HEK293T (cell line): Measurements from ENCODE around the gene CFAP73.
"Not testable (repeated sequence)": the region's sequence is repeated elsewhere in the genome, so short reads cannot be mapped to it uniquely, and the experiment has no call there.

ENCODE experiments used
- CTCF ChIA-PET: fragments of 350-600 bp; formaldehyde crosslinking; extraction: SDS; loops from one replicate; lab custom pipeline; 2021; ENCODE audit warnings: antibody characterized with exemption, inconsistent platforms; lab: Yijun Ruan, JAX
- POLR2A ChIA-PET: fragments of 350-600 bp; formaldehyde crosslinking; extraction: SDS; loops from one replicate; lab custom pipeline; 2020; ENCODE audit warnings: antibody characterized with exemption, inconsistent platforms; lab: Yijun Ruan, JAX
- DNase-seq: peaks from one replicate; pipeline ENCODE4 v3.0.0; 2012; ENCODE audit warnings: mixed read lengths; ENCODE audit errors: extremely low spot score
- ARNT ChIP-seq: fragments of 450-650 bp; IDR thresholded peaks from 2 replicates; pipeline ENCODE4 v1.6.1; 2017; ENCODE audit warnings: mild to moderate bottlenecking
- BHLHE40 ChIP-seq: fragments of 450-650 bp; IDR thresholded peaks from 2 replicates; pipeline ENCODE4 v1.6.1; 2016; ENCODE audit warnings: mild to moderate bottlenecking, moderate library complexity, borderline replicate concordance
- CTBP1 ChIP-seq: fragments of 450-650 bp; IDR thresholded peaks from 2 replicates; pipeline ENCODE4 v1.6.1; 2016; ENCODE audit warnings: borderline replicate concordance
- ELF4 ChIP-seq: fragments of 450-650 bp; IDR thresholded peaks from 2 replicates; pipeline ENCODE4 v1.6.1; 2017; ENCODE audit warnings: antibody characterized with exemption
- FOXA1 ChIP-seq: fragments of 450-650 bp; IDR thresholded peaks from 2 replicates; pipeline ENCODE4 v1.6.1; 2016; ENCODE audit warnings: mild to moderate bottlenecking
- FOXK2 ChIP-seq: fragments of 450-650 bp; IDR thresholded peaks from 2 replicates; pipeline ENCODE4 v1.6.1; 2016; ENCODE audit warnings: mild to moderate bottlenecking
- FOXM1 ChIP-seq: fragments of 450-650 bp; IDR thresholded peaks from 2 replicates; pipeline ENCODE4 v1.6.1; 2017; ENCODE audit warnings: mild to moderate bottlenecking, borderline replicate concordance
- HDGF ChIP-seq: fragments of 450-650 bp; IDR thresholded peaks from 2 replicates; pipeline ENCODE4 v1.6.1; 2017; ENCODE audit warnings: antibody characterized with exemption, borderline replicate concordance
- L3MBTL2 ChIP-seq: fragments of 450-650 bp; conservative IDR thresholded peaks from 2 replicates; pipeline ENCODE4 v1.6.1; 2016; ENCODE audit warnings: mild to moderate bottlenecking
- LEF1 ChIP-seq: fragments of 450-650 bp; IDR thresholded peaks from 2 replicates; pipeline ENCODE4 v1.6.1; 2017; ENCODE audit warnings: mild to moderate bottlenecking, borderline replicate concordance
- NFRKB ChIP-seq: fragments of 450-650 bp; IDR thresholded peaks from 2 replicates; pipeline ENCODE4 v1.6.1; 2016; ENCODE audit warnings: mild to moderate bottlenecking, moderate library complexity
- SP1 ChIP-seq: fragments of 450-650 bp; IDR thresholded peaks from 2 replicates; pipeline ENCODE4 v1.6.1; 2017
- SUZ12 ChIP-seq: fragments of 450-650 bp; IDR thresholded peaks from 2 replicates; pipeline ENCODE4 v1.6.1; 2016; ENCODE audit warnings: mild to moderate bottlenecking
- TARDBP ChIP-seq: fragments of 450-650 bp; IDR thresholded peaks from 2 replicates; pipeline ENCODE4 v1.6.1; 2016
- ZNF384 ChIP-seq: fragments of 450-650 bp; IDR thresholded peaks from 2 replicates; pipeline ENCODE4 v1.6.1; 2016
- TF ChIP-seq, protein P1 (sequence below): fragments of 450-650 bp; IDR thresholded peaks from 2 replicates; pipeline ENCODE4 v1.6.1; 2016

The CFAP73 gene

DNA sequence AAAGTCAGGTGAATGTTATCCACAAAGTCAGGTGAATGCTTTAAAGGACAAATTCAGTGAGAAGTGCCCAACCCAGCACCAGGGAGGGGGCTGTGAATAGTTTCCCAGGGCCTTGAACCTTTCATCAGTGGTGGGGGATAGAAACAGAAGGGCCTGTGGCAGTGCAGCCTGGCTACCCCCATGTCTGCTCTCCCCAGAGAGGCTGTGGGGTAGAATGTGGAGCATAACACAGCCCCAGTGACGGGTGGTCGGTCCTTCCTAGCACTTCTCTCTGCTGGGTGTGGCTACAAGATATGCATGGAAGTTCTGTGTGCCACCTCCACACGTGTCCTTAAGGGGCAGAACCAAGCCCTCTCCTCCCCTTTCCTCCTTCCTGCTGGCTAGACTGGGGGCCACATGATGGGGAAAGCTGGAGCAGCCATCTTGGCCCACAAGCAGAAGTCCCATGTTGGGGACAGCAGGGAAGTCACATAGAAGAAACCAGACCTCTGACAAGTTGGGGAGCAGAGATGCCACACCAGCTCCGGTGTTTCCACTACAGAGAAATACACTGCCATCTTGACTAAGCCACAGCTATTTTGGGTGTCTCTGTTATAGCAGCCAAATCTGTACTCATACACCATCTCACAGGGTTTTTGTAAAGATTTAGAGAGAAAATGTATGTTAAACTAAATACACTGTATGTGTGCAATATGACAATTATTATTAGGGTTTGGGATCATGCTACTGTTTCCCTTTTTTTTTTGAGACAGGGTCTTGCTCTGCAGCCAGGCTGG, 53.0 kb downstream of the CFAP73 start:
- DNase-seq = no peak
- POLR2A ChIA-PET = no interaction called here
- TF ChIP-seq FOXK2 (no peak), L3MBTL2 (no peak), BHLHE40 (no peak), FOXA1 (no peak), ZNF384 (no peak), HDGF (no peak), TARDBP (no peak), ELF4 (no peak), NFRKB (no peak), SP1 (no peak), LEF1 (no peak), FOXM1 (no peak), CTBP1 (no peak), SUZ12 (no peak), ARNT (no peak)
- TF ChIP-seq, protein P1, sequence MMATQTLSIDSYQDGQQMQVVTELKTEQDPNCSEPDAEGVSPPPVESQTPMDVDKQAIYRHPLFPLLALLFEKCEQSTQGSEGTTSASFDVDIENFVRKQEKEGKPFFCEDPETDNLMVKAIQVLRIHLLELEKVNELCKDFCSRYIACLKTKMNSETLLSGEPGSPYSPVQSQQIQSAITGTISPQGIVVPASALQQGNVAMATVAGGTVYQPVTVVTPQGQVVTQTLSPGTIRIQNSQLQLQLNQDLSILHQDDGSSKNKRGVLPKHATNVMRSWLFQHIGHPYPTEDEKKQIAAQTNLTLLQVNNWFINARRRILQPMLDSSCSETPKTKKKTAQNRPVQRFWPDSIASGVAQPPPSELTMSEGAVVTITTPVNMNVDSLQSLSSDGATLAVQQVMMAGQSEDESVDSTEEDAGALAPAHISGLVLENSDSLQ = no peak
- CTCF ChIA-PET = no interaction called here

DNA sequence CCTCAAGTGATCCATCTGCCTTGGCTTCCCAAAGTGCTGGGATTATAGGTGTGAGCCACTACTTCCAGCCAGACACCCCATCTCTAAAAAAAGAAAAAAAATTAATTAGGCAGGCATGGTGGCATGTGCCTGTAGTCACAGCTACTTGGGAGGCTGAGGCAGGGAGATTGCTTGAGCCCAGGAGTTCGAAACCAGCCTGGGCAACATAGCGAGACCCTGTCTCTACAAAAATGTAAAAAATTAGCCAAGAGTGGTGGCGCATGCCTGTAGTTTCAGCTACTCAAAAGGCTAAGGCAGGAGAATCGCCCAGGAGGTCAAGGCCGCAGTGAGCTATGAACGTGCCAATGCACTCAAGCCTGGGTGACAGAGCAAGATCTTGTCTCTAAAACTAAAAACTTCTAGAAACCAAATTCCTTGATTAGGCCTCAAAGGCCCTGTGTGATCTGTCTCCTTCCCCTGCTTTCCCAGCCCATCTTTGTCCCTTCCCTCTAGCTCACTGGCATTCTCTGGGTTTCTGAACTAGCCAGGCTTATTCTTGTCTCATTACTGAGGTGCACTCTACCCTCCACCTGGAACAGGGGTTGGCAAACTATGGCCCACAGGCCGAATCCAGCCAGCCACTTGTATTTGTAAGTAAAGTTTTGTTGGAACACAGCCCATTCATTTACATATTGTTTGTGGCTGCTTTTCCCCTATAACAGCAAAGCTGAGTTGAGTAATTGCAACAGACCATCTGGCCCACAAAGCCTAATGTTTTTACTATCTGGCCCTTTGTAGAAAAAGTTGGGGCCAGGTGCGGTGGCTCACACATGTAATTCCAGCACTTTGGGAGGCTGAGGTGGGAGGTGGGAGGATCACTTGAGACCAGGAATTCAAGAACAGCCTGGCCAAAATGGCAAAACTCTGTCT, 54.6 kb downstream of the CFAP73 start:
- no peak for DNase-seq
- POLR2A ChIA-PET = no interaction called here
- TF ChIP-seq TARDBP = no peak
- TF ChIP-seq ZNF384 = no peak
- TF ChIP-seq FOXM1 = no peak
- TF ChIP-seq SUZ12 = no peak
- TF ChIP-seq ELF4 = no peak
- TF ChIP-seq ARNT = no peak
- TF ChIP-seq CTBP1 = no peak
- TF ChIP-seq FOXA1 = no peak
- CTCF ChIA-PET = no interaction called here

DNA sequence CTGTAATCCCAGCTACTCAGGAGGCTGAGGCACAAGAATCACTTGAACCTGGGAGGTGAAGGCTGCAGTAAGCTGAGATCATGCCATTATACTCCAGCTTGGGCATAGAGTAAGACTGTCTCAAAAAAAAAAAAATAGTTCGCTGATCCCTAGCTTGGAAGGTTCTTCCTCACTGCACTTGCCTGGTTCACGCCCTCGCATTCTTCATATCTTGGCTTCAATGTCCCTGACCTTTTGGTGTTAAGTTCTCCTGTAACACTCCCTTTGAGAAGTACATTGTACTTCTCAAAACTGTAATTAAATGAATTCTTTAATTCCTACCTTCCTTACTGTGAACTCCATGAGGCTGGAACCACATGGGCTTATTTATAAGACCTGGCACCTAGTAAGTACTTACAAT, 55.3 kb downstream of the CFAP73 start:
- TF ChIP-seq SP1 = no peak
- no peak for TF ChIP-seq NFRKB
- TF ChIP-seq SUZ12 = no peak
- TF ChIP-seq TARDBP = no peak
- no peak for TF ChIP-seq LEF1
- no peak for TF ChIP-seq ELF4
- no peak for TF ChIP-seq L3MBTL2
- no peak for TF ChIP-seq ZNF384
- TF ChIP-seq, protein P1 = no peak
- no peak for TF ChIP-seq CTBP1
- no peak for TF ChIP-seq HDGF
- TF ChIP-seq FOXK2 = no peak
- ChIA-PET POLR2A (no interaction called here), CTCF (no interaction called here)
- DNase-seq = no peak

DNA sequence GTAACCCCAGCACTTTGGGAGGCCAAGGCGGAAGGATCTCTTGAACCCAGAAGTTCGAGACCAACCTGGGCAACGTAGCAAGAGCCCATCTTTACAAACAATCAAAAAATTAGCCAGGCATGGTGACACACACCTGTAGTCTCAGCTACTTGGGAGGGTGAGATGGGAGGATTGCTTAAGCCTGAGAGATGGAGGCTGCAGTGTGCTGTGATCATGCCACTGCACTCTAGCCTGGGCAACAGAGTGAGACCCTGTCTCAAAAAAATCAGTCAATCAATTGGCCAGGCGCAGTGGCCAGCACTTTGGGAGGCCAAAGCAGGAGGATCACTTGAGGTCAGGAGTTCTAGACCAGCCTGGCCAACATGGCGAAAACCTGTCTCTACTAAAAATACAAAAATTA, 57.3 kb downstream of the CFAP73 start:
- CTCF ChIA-PET, DNase-seq, POLR2A ChIA-PET: not testable (repeated sequence)

GRCh38 chr12:113207613-113208040, 58.1 kb downstream of the CFAP73 start:
- ChIA-PET CTCF (no interaction called here), POLR2A (no interaction called here)
- DNase-seq = no peak
- TF ChIP-seq FOXK2 (no peak), L3MBTL2 (no peak), FOXM1 (no peak), TARDBP (no peak), BHLHE40 (no peak), ELF4 (no peak), SP1 (no peak), NFRKB (no peak), ZNF384 (no peak), SUZ12 (no peak), FOXA1 (no peak), HDGF (no peak), ARNT (no peak), LEF1 (no peak), CTBP1 (no peak)
- TF ChIP-seq, protein P1 = no peak
